GM21526 (cell line): ENCODE results near the gene GALNT7.
A peak's percentile ranks its signal among the peaks of the same experiment; 100 is the strongest.
"Not testable (repeated sequence)": the region's sequence is repeated elsewhere in the genome, so short reads cannot be mapped to it uniquely, and the experiment has no call there.

Source experiments
- ATAC-seq: cut with Tn5 transposase; IDR thresholded peaks from one replicate; pipeline ENCODE4 v1.9.1; 2021; ENCODE audit warnings: moderate library complexity; ENCODE audit not compliant: unreplicated experiment, low FRiP score

The GALNT7 gene, protein sequence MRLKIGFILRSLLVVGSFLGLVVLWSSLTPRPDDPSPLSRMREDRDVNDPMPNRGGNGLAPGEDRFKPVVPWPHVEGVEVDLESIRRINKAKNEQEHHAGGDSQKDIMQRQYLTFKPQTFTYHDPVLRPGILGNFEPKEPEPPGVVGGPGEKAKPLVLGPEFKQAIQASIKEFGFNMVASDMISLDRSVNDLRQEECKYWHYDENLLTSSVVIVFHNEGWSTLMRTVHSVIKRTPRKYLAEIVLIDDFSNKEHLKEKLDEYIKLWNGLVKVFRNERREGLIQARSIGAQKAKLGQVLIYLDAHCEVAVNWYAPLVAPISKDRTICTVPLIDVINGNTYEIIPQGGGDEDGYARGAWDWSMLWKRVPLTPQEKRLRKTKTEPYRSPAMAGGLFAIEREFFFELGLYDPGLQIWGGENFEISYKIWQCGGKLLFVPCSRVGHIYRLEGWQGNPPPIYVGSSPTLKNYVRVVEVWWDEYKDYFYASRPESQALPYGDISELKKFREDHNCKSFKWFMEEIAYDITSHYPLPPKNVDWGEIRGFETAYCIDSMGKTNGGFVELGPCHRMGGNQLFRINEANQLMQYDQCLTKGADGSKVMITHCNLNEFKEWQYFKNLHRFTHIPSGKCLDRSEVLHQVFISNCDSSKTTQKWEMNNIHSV

DNA sequence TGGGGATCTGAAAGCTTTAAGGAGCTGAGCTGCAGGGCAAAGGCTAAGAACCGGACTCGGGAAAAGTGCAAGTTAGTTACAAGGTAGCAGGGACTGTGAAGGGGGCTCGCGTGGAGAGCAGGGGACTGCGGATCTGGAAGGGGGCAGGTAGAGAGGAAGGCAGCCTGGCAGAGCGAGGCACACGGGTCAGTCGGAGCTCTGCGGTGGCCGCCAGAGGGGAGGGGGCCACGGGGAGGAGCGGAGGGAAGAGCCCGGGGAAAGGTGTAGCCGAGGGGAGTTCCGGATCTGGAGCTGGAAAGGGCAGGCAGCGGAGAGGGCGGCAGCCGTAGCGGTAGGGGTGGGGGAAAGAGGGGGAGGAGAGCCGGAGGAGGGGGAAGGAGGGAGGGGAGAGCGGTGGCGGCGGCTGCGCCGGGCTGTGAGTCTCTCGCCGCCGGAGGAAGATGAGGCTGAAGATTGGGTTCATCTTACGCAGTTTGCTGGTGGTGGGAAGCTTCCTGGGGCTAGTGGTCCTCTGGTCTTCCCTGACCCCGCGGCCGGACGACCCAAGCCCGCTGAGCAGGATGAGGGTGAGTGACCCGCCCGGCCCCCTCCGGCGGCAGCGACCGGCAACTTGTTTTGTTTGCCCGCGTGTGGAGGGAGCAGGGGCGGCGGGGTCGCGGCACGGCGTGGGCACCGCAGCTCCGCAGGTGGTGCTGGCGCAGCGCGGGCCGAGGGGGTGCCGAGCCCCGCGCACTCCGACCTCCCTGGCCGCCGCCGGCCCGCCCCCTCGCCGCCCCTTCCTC is at the start of gene GALNT7:
GALNT7 (plus strand) TSS at position 416 of the 782 bp plus-strand sequence; CDS start at position 441, 25 bp downstream.
- ATAC-seq, result peak; percentile 30

DNA sequence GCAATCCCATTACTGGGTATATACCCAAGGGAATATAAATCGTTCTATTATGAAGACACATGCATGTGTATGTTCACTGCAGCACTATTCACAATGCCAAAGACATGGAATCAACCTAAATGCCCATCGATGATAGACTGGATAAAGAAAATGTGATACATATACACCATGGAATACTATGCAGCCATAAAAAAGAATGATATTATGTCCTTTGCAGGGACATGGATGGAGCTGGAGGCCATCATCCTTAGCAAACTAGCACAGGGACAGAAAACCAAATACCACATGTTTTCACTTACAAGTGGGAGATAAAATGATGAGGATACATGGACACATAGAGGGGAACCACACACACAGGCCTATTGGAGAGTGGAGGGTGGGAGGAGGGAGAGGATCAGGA is 49.8 kb upstream of the GALNT7 start:
- ATAC-seq, result not testable (repeated sequence)

DNA sequence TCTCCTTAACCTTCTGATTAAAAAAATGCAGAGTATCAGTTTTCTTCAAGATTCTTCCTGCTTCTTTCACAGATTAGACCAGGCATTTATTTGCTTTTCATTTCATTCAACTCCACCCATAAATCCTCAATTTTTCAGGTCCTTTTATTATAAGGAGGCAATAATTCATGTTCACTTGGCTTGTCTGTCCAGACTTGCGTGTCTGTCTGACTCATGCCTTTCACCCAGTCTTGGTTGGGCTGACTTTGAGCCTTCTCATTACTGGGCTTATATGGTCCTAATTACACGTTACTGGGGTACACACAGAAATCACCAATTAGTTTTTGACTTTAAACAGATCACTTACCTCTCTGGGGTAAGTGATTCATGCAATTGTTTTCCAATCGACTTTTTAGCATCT is 48.8 kb upstream of the GALNT7 start:
- ATAC-seq, result no peak

DNA sequence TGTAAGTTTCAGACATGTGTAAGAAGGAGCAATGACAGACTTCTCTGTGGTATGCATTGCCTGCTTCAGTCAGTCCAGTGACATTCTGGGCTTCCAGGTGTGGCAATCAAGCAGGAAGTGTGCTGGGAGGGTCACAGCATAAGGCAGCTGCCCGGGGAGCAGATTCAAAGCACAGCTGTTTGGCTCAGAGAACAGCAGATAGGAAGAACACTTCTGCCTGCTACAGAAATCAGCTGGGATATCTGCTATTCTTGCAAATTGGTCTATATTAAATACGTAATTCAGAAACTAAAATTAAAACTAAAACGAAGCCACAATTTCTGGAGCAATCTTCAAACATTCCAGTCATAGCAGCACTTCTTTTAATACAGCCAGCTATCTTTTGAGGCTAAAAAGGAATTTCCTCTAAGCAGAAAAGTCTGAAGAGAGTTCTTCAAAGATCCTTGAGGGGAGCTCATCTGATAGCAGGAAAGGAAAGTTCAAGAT is 47.5 kb upstream of the GALNT7 start:
- ATAC-seq, result peak; percentile 85

DNA sequence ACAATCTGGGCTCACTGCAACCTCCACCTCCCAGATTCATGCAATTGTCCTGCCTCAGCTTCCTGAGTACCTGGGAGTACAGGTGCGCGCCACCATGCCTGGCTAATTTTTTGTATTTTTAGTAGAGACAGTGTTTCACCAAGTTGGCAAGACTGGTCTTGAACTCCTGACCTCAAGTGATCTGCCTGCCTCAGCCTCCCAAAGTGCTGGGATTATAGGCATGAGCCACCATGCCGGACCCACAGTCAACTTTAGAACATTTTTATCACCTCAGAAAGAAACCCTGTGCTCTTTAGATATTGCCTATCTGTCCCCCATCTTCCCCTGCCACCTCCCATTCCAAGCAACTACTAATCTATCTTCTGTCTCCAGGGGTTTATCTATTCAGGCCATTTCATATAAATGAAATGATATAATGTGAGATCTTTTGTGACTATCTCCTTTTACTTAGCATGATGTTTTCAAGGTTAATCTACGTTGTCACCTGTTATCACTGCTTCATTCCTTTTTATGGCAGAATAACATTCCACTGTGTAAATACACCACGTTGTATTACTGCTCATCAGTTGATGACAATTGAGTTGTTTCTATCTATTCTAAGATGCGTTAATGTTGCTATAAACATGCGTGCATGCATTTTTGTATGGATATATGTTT is 44.3 kb upstream of the GALNT7 start:
- no peak for ATAC-seq

DNA sequence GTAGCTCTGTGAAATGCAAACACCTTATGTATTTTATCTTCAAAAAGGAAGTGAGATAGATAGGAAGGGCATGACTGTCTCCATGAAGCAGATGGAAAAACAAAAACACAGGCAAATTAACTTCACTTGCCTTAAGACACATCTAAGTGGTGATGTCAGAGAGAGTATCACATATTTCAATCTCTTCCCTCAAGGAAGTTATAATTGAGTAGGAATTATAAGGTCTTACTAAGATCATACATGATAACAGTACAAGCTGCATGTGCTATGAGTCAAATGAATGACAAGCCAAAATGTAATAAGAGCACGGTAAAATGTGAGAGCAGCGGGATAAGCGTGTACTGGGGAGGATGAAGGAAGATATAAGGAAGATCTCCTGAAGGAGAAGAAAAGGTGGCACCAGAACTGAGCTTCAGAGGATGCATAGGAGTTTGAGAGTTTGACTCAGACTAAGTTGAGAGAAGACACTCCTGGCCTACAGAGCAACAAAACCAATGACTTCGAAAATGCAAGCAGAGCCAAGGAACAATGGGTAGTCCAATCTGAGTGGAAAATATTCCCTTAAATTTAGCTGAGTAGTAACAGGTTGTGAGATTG is 43.3 kb upstream of the GALNT7 start:
- no peak for ATAC-seq

DNA sequence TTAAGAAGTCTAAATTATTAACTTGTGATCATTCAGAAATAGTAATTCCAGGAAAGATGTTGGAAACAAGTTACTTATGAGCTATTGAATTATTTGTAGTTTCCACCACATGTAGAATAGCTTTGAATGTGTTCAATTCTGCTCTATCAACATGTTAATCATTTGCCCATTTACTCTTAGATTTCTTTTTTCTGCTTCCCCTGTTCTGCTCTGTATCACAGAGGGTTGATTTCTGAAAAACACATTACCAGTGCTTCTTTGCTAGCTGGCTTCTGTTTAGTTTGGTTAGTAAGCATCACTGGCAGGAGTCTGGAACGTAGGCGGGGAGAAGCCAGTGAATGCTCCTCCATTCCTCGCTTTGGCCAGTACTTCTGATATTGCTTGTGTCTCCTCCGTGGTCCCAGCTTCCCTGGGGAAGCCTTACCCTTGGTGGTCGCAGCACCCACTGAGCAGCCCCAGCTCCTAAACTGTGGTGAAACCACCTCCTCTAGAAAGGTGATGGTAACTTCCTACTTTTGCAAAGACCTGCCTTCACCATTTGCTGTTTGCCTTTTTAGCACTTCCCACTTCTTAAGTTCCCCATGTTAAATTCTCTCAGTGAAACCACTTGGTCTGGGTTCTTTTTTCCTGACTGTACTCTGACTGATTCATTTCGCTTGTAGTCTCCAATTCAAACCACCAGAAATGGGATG is 40.3 kb upstream of the GALNT7 start:
- no peak for ATAC-seq

DNA sequence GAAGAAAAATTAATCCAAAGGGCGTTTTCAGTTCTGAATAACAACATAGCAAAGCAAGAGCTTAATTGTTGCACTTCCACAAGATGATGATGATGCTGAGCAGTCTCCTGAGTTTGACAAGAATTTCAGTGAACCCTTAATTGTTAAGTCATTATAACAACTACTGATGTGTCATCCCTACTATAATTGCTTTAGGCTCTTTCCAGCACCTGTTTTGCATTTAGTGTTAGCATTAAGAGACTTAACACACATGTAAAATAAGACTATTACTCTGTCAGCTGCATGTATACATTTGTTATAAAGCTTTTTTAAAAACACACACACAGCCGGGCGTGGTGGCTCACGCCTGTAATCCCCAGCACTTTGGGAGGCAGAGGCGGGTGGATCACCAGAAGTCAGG is 37.9 kb upstream of the GALNT7 start:
- no peak for ATAC-seq

DNA sequence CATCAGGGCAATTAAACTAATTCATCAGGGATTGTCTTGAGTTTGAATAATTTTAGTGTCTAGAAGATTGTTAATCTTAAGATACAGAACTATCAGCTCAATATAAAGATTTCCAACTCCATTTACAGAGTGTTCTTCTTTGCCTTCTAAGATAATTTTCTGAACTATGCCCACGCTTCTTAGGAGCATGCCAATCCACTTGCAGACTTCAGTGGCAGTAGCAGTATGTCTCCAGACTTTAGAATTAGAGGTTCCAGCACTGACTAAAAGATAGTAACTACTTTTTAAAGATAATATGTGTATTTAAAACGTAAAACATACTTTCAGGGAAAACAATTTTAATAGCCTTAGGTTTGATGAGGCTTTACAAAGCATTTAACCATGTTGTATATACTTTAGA is 34.2 kb upstream of the GALNT7 start:
- ATAC-seq, result no peak

DNA sequence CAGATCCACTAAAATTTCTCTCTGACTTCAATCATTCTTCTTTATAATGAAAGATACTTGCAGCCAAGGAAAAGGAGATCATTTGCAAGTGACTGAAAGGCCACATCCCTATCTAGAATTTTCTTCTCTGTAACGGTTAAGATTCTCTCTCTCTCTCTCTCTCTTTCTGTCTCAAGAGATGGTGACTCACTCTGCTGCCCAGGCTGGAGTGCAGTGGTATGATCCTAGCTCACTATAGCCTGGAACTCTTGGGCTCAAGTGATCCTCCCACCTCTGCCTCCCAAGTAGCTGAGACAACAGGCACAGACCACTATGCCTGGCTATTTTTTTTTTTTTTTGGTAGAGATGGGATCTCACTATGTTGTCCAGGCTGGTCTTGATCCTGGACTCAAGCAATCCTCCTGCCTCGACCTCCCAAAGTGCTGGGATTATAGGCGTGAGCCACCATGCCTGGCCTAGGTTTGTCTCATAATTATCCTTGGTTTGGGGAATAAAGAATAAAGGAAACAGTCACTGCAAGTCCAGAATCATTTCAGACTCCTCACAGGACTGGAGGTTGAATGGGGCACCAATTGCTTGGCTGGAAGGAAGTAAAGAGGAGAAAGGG is 33.3 kb upstream of the GALNT7 start:
- ATAC-seq, result no peak

DNA sequence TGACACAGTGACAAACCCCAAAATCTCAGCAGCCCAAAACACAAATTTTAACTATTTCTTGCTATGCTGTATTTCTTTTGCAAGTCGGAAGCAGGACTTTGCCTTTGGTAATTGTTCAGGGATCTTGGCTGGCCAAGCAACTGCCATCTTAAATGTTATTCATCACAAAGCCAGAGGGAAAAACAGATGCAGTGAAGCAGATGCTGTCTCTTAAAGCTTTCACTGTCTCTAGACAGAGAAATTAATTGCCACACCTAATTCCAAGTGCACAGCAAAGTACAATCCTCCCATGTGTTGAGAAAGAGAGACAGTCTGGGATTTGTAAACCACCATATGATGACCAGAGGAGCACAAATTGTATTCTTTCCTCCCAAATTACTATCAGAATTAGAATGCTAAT is 30.0 kb upstream of the GALNT7 start:
- no peak for ATAC-seq

DNA sequence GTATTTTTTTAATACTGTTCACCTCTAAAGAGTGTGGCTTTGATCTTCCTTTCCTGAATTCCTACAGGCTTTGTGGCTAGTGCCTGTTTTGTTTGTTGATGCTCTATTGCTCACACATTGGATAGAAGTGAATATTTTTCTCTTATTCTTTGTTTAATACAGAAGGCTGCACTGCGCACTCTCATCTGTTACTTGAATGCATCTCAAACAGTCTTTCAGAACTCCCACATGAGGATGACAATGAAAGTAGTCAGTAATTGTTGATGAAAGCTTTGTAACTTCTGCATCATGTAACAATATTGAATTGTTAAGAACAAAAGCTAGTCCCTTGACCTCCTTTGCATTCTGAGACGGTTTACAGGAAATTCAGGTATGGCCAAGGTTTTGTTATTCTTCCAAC is 29.1 kb upstream of the GALNT7 start:
- ATAC-seq, result no peak

DNA sequence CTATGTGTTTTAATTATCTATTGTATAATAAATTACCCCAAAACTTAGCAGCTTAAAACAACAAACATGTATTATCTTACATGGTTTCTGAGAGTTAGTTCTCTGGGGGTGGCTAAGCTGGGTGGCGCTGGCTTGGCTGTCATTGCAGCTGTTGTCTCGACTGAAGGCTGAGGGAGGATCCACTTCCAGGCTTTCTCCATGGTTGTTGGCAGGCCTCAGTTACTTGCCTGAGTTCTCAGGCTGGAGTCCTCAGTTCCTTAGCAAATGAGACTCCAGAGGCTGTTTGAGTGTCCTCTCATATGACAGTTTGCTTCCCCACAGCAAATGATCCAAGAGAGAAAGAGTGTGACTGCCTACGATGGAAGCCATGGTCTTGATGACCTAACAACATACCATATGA is 23.5 kb upstream of the GALNT7 start:
- no peak for ATAC-seq

DNA sequence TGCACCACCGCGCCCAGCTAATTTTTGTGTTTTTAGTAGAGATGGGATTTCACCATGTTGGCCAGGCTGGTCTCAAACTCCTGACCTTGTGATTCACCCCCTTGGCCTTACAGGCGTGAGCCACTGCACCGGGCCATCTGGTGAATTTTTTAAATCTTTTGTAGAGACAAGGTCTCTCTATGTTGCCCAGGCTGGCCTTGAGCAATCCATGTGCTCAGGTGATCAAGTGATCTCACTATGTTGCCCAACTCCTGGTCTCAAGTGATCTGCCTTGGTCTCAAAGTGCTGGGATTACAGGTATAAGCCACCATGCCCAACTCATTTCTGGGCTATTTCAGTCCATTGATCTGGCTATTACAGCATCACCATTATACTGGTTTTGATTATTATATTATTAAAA is 22.2 kb upstream of the GALNT7 start:
- no peak for ATAC-seq

DNA sequence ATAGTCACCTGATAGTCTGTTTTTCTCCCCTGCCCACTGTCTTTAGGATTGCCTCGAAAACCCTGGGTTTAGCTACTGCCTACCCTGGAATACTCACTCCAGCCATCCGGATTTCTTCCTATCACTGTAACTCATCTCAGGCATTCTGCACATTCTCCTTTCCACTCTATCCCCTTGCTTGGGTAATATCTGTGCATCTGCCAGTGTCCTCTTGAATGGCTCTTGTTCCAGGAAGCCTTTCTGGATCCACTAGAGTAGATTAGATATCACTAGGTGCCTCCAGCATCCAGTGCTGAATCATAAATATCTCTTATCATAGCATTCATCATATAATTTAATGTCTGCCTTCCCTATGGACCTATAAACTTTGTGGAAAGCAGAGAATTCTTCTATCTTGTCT is 17.1 kb upstream of the GALNT7 start:
- no peak for ATAC-seq

DNA sequence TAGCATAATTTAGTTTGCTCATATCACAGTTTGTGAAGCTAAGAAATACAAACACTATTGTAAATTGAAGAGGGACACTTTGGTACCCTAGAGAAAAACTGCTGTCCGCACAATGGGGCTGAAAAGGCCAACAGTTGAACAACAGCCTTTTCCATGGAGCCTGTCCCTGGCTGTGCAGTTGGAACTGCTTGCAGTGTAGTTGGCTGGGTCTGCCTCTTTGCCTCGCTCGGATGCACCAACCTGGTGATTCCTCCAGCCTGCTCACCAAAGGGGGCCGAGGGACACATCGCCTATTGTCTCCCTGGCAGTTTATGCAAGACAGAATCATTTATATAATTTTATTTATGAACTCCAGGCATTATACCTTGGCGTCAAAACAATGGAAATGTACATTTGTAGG is 16.5 kb upstream of the GALNT7 start:
- ATAC-seq, result no peak

DNA sequence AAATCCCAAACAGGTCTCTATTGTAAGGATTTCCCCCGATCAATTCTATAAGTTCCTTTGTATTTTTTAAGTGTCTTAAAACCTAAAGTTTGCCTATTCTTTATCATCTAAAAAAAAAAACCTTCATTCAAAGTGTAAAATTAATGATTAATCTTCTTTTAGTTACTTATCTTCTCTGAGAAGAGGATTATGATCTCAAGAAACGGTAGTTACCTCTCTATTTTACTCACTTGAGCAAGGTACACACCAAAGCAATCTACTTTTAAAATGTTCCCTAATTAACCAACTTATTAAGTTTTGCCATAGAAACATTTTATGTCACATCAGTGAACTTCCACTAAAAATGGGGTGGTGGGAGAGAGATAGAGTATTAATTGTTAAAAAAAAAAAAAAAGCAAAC is 15.2 kb upstream of the GALNT7 start:
- no peak for ATAC-seq

DNA sequence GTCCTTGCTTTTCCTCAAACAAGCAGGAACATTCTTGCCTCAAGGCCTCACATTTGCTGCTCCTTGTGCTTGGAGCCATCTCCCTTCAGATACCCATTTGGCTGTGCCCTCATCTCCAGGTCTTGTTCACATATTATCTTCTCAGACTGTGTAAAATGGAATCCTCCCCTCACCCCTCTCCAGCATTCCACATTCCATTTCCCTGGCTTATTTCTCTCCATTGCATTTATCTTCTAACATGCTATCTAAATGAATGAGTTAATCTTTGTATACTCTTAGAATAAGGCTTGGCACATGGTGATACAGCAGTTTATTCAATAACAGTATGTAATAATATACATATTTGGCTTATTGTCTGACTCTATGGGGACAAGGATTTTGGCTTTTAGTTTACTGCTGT is 8.8 kb upstream of the GALNT7 start:
- ATAC-seq, result no peak

DNA sequence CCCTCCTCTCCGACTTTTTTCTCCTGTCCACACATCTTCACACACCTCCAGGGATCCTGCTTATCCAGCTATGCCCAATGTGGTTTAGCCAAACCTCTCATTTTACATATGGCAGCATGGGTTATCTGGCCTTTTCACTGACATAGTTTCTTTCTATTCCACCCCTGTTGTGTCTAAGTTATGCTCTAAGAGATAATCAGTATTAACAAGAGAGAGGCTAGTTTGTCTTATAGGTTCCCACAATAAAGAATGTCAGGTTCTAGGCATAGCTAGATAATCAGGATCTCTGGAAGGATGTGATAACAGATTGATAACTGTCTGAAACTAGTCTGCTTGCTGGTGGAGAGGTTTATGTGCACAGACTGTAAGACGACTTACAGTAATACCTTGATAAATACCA is 7.7 kb upstream of the GALNT7 start:
- ATAC-seq, result no peak
